DOHH2 (cell line): ENCODE measurements around the gene TEX10.

Source experiments
- H3F3A ChIP-seq: fragments of 200-600 bp; sonication (generic), shearing (Covaris generic); 2 replicates; pipeline ENCODE4 v1.6.0; 2016; ENCODE audit warnings: antibody characterized with exemption, mild to moderate bottlenecking; ENCODE audit not compliant: control insufficient read depth, insufficient read depth
- H3K27ac ChIP-seq: fragments of 200-600 bp; sonication (generic); 2 replicates; pipeline ENCODE4 v1.5.1; 2014; ENCODE audit warnings: low read depth, mild to moderate bottlenecking, low read length, moderate library complexity
- H3K27me3 ChIP-seq: fragments of 200-600 bp; sonication (generic); 2 replicates; pipeline ENCODE4 v1.6.1; 2014; ENCODE audit warnings: mild to moderate bottlenecking, low read length, mixed read lengths; ENCODE audit not compliant: control insufficient read depth
- H3K36me3 ChIP-seq: fragments of 200-600 bp; sonication (generic); 2 replicates; pipeline ENCODE4 v1.6.1; 2014; ENCODE audit warnings: mild to moderate bottlenecking, low read length, moderate library complexity, mixed read lengths; ENCODE audit not compliant: control insufficient read depth
- H3K4me1 ChIP-seq: fragments of 200-600 bp; sonication (generic); 2 replicates; pipeline ENCODE4 v1.6.1; 2014; ENCODE audit warnings: mild to moderate bottlenecking, low read length, mixed read lengths; ENCODE audit not compliant: control insufficient read depth
- H3K4me2 ChIP-seq: fragments of 200-600 bp; sonication (generic); 2 replicates; pipeline ENCODE4 v1.6.0; 2014; ENCODE audit warnings: mild to moderate bottlenecking, low read length, moderate library complexity
- H3K4me3 ChIP-seq: fragments of 200-600 bp; sonication (generic); 2 replicates; pipeline ENCODE4 v1.5.1; 2014; ENCODE audit warnings: mild to moderate bottlenecking, low read length, mixed read lengths
- H3K79me2 ChIP-seq: fragments of 200-600 bp; sonication (generic); 2 replicates; pipeline ENCODE4 v1.6.1; 2014; ENCODE audit warnings: mild to moderate bottlenecking, low read length, mixed read lengths; ENCODE audit not compliant: control insufficient read depth
- H3K9me2 ChIP-seq: fragments of 200-600 bp; sonication (generic); replicated peaks from 2 replicates; pipeline ENCODE4 v1.6.1; 2014; ENCODE audit warnings: mild to moderate bottlenecking, low read length, mixed read lengths; ENCODE audit not compliant: control insufficient read depth
- H3K9me3 ChIP-seq: fragments of 200-600 bp; sonication (generic); 2 replicates; pipeline ENCODE4 v1.6.1; 2014; ENCODE audit warnings: antibody characterized with exemption, low read length, mixed read lengths; ENCODE audit not compliant: control insufficient read depth, insufficient read depth
- H4K20me1 ChIP-seq: fragments of 200-600 bp; sonication (generic); 2 replicates; pipeline ENCODE4 v1.6.0; 2014; ENCODE audit warnings: low read depth, mild to moderate bottlenecking, antibody characterized with exemption, low read length, moderate library complexity; ENCODE audit not compliant: control insufficient read depth, insufficient read depth
- EZH2phosphoT487 ChIP-seq: fragments of 200-600 bp; sonication (generic); IDR thresholded peaks from 2 replicates; pipeline ENCODE4 v1.6.1; 2017; ENCODE audit warnings: borderline replicate concordance, mild to moderate bottlenecking, antibody characterized with exemption, low read length, moderate library complexity, mixed read lengths
- TF ChIP-seq, protein P1 (sequence below): fragments of 200-600 bp; sonication (generic); IDR thresholded peaks from one replicate; pipeline ENCODE4 v1.5.1; 2014; ENCODE audit warnings: antibody characterized with exemption, mild to moderate bottlenecking, low read depth, low read length; ENCODE audit not compliant: poor library complexity, severe bottlenecking

The TEX10 gene

DNA sequence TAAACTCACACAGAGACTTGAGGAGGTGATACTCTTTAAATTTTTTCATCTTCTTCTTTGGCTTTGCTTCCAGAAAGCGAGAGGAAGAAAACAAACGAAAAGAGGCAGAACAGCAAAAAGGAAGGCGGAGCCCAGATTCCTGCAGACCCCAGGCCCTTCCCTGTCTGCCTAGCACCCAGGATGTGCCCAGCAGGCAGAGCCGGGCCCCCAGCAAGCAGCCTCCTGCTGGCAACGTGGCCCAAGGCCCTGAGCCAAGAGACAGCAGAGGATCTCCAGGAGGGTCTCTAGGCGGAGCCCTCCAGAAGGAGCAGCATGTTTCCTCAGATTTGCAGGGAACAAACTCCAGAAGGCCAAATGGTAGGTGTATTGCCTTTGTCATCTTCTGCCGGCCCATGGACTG lies 68.5 kb downstream of the TEX10 start:
- Histone ChIP-seq H3K9me3 (no peaks in the 10 kb centered on the region), H3K9me2 (no peaks in the 10 kb centered on the region), H4K20me1 (no peaks in the 10 kb centered on the region), H3F3A (no peaks in the 10 kb centered on the region), H3K4me1 (no peaks in the 10 kb centered on the region), H3K36me3 (peaks cover 28% of the 10 kb centered on the region), H3K79me2 (no peaks in the 10 kb centered on the region), H3K27me3 (no peaks in the 10 kb centered on the region), H3K4me2 (no peak overlapping the region), H3K27ac (no peak overlapping the region), H3K4me3 (no peak overlapping the region)
- TF ChIP-seq, protein P1, sequence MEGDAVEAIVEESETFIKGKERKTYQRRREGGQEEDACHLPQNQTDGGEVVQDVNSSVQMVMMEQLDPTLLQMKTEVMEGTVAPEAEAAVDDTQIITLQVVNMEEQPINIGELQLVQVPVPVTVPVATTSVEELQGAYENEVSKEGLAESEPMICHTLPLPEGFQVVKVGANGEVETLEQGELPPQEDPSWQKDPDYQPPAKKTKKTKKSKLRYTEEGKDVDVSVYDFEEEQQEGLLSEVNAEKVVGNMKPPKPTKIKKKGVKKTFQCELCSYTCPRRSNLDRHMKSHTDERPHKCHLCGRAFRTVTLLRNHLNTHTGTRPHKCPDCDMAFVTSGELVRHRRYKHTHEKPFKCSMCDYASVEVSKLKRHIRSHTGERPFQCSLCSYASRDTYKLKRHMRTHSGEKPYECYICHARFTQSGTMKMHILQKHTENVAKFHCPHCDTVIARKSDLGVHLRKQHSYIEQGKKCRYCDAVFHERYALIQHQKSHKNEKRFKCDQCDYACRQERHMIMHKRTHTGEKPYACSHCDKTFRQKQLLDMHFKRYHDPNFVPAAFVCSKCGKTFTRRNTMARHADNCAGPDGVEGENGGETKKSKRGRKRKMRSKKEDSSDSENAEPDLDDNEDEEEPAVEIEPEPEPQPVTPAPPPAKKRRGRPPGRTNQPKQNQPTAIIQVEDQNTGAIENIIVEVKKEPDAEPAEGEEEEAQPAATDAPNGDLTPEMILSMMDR: no peak
- TF ChIP-seq EZH2phosphoT487: no peak

DNA sequence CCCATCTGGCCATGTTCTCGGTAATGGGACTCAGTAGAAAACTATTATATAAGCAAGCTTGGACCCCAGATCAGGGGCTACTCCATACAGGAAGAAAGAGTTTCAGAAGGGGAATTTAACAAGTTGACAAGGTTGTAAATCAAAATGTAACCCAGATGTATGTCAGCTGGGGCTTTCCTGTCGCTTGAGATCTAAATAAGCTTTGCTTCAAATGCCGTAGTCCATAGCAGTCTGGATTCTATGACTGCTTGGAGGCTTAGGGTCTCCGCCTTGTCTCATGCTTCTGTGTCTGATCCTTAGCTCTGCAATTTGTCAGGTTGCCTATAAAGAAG lies 70.4 kb downstream of the TEX10 start:
- Histone ChIP-seq H3K4me2 (no peak overlapping the region), H3K9me3 (no peaks in the 10 kb centered on the region), H3K9me2 (no peaks in the 10 kb centered on the region), H3K4me3 (no peak overlapping the region), H3F3A (no peaks in the 10 kb centered on the region), H3K36me3 (peaks cover 24% of the 10 kb centered on the region), H3K4me1 (no peaks in the 10 kb centered on the region), H3K79me2 (no peaks in the 10 kb centered on the region), H3K27me3 (no peaks in the 10 kb centered on the region), H4K20me1 (no peaks in the 10 kb centered on the region), H3K27ac (no peak overlapping the region)
- TF ChIP-seq, protein P1: no peak
- TF ChIP-seq EZH2phosphoT487: no peak

DNA sequence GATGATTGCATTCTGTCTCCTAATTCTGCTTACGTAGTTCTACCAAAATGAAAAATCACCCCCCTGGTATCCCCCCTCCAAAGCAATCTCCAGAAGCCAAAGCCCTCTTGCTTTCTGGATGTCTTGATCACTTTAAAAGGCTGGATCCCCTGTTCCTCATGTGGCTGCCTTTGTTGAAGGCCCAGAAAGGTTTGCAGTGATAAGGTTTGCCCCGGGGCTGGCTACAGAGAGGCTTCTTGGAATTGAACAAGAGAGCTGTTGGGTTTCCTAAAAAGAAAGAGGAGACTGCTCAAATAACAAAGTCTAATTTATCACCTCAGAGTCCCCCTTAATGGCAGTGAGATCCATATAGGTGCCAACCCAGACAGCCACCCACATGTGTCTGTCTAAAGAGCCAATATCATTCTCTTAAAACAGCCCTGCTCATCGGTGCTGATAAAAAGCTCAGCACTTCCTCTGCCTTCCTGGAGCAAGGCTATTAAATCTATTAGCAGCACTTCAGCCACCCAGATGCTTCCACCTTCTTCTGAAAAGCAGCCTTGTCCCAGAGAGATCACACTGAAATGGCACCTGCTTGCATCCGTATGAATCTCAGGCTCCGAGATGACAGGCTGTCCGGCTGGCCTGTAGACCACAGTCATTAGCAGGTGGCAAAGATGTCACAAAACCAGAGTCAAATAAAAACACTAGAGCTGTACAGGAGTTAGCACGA lies 70.9 kb downstream of the TEX10 start:
- no peaks in the 10 kb centered on the region for H3F3A ChIP-seq
- no peaks in the 10 kb centered on the region for H3K9me3 ChIP-seq
- no peak overlapping the region for H3K4me2 ChIP-seq
- H3K27ac ChIP-seq: no peak overlapping the region
- no peaks in the 10 kb centered on the region for H3K9me2 ChIP-seq
- H3K79me2 ChIP-seq: no peaks in the 10 kb centered on the region
- no peaks in the 10 kb centered on the region for H4K20me1 ChIP-seq
- H3K4me3 ChIP-seq: no peak overlapping the region
- H3K4me1 ChIP-seq: no peaks in the 10 kb centered on the region
- H3K27me3 ChIP-seq: no peaks in the 10 kb centered on the region
- TF ChIP-seq, protein P1: no peak
- TF ChIP-seq EZH2phosphoT487: no peak
- H3K36me3 ChIP-seq: peaks cover 19% of the 10 kb centered on the region
